ENCODE measurements around the gene ARIH2.

DNA sequence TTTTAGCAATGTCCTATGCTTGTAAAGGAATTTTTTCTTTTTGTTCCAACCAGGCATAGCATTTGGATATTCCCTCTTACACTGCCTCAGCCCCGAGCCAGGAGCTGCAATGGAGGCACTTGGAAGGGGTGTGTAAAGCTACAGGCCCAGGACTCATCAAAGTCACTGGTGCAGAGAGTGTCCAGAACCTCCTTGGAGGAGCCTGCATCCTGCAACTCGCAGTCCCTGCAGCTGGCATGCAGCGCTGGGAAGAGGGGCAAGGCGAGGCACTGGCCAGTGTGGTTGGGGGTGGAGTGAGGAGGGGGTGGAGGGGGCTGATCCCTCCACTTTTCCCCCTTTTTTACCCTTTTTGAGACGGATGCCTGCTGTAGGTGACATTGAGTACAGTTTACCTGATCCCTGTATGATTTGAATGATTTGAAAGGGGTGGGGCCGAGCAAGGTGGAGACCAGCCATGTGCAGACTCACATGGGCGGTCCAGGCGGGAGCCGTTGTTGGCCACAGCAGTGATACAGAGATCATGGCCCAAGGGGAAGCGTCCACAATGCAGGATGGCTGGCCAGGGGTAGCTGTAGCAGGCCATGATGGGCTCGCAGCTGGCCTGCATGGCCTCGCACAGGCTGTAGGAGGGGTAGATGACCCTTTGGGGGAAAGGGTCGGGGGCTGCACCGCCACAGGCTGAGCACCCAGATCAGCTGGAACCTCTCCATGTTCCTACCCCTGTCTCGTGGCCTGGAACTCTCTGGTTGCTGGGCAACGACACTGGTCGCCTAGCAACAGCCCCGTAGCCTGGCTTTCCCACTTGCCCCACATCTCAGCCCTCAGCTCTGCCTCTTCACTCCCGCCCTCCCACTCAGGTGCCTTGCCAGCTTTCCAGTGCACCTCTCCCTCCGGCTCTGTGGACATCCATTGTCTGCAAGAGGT lies 79.3 kb downstream of the ARIH2 start:
- TF ChIP-seq, protein P1, sequence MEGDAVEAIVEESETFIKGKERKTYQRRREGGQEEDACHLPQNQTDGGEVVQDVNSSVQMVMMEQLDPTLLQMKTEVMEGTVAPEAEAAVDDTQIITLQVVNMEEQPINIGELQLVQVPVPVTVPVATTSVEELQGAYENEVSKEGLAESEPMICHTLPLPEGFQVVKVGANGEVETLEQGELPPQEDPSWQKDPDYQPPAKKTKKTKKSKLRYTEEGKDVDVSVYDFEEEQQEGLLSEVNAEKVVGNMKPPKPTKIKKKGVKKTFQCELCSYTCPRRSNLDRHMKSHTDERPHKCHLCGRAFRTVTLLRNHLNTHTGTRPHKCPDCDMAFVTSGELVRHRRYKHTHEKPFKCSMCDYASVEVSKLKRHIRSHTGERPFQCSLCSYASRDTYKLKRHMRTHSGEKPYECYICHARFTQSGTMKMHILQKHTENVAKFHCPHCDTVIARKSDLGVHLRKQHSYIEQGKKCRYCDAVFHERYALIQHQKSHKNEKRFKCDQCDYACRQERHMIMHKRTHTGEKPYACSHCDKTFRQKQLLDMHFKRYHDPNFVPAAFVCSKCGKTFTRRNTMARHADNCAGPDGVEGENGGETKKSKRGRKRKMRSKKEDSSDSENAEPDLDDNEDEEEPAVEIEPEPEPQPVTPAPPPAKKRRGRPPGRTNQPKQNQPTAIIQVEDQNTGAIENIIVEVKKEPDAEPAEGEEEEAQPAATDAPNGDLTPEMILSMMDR (IDR thresholded peaks at IDR 0.05) = no peak
- TF ChIP-seq POLR2A (IDR thresholded peaks at IDR 0.05) = no peak
